Measurements from ENCODE around the gene MRPL52.

The MRPL52 gene

GRCh38 chr14:22856428-22856827 lies 26.7 kb downstream of the MRPL52 start:
- POLR2A ChIA-PET = no interaction called here
- TF ChIP-seq ZNF777 (tag by site-specific recombination; IDR thresholded peaks at IDR 0.05; ENCODE audit: borderline replicate concordance) (no peak), ZFP3 (tag by site-specific recombination; IDR thresholded peaks at IDR 0.05; ENCODE audit: low read depth) (no peak), ZNF518A (tag by site-specific recombination; conservative IDR thresholded peaks at IDR 0.05; ENCODE audit: low read depth) (no peak), ZEB2 (tag by site-specific recombination; IDR thresholded peaks at IDR 0.05) (no peak), ZNF561 (tag by site-specific recombination; IDR thresholded peaks at IDR 0.05; ENCODE audit: borderline replicate concordance) (no peak), ZNF391 (tag by site-specific recombination; IDR thresholded peaks at IDR 0.05; ENCODE audit: borderline replicate concordance, low read depth) (no peak), AEBP2 (tag by site-specific recombination; IDR thresholded peaks at IDR 0.05; ENCODE audit: borderline replicate concordance) (no peak), ZNF132 (tag by site-specific recombination; IDR thresholded peaks at IDR 0.05; ENCODE audit: borderline replicate concordance) (no peak), ZNF621 (tag by site-specific recombination; IDR thresholded peaks at IDR 0.05) (no peak), ZNF514 (tag by site-specific recombination; IDR thresholded peaks at IDR 0.05) (no peak), PRDM10 (tag by site-specific recombination; IDR thresholded peaks at IDR 0.05) (no peak), SALL2 (tag by site-specific recombination; IDR thresholded peaks at IDR 0.05; ENCODE audit: borderline replicate concordance) (no peak), ZNF529 (tag by site-specific recombination; IDR thresholded peaks at IDR 0.05; ENCODE audit: insufficient replicate concordance) (no peak), ZNF791 (tag by site-specific recombination; IDR thresholded peaks at IDR 0.05) (no peak), ZSCAN5A (tag by site-specific recombination; IDR thresholded peaks at IDR 0.05) (no peak), ZNF350 (tag by site-specific recombination; IDR thresholded peaks at IDR 0.05) (no peak)
- TF ChIP-seq, protein P1, sequence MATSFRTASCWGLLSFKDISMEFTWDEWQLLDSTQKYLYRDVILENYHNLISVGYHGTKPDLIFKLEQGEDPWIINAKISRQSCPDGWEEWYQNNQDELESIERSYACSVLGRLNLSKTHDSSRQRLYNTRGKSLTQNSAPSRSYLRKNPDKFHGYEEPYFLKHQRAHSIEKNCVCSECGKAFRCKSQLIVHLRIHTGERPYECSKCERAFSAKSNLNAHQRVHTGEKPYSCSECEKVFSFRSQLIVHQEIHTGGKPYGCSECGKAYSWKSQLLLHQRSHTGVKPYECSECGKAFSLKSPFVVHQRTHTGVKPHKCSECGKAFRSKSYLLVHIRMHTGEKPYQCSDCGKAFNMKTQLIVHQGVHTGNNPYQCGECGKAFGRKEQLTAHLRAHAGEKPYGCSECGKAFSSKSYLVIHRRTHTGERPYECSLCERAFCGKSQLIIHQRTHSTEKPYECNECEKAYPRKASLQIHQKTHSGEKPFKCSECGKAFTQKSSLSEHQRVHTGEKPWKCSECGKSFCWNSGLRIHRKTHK (tag by site-specific recombination; IDR thresholded peaks at IDR 0.05) = no peak
- TF ChIP-seq, protein P2, sequence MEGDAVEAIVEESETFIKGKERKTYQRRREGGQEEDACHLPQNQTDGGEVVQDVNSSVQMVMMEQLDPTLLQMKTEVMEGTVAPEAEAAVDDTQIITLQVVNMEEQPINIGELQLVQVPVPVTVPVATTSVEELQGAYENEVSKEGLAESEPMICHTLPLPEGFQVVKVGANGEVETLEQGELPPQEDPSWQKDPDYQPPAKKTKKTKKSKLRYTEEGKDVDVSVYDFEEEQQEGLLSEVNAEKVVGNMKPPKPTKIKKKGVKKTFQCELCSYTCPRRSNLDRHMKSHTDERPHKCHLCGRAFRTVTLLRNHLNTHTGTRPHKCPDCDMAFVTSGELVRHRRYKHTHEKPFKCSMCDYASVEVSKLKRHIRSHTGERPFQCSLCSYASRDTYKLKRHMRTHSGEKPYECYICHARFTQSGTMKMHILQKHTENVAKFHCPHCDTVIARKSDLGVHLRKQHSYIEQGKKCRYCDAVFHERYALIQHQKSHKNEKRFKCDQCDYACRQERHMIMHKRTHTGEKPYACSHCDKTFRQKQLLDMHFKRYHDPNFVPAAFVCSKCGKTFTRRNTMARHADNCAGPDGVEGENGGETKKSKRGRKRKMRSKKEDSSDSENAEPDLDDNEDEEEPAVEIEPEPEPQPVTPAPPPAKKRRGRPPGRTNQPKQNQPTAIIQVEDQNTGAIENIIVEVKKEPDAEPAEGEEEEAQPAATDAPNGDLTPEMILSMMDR (tag by site-specific recombination; IDR thresholded peaks at IDR 0.05) = no peak
- TF ChIP-seq, protein P3, sequence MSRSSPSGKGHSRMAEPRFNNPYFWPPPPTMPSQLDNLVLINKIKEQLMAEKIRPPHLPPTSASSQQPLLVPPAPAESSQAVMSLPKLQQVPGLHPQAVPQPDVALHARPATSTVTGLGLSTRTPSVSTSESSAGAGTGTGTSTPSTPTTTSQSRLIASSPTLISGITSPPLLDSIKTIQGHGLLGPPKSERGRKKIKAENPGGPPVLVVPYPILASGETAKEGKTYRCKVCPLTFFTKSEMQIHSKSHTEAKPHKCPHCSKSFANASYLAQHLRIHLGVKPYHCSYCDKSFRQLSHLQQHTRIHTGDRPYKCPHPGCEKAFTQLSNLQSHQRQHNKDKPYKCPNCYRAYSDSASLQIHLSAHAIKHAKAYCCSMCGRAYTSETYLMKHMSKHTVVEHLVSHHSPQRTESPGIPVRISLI (tag by site-specific recombination; IDR thresholded peaks at IDR 0.05) = no peak

More at GRCh38 chr14:22856428-22856827, 26.7 kb downstream of the MRPL52 start:
- CTCF ChIA-PET = interaction anchor here (0.6 to 4.2 kb wide), 4 partner anchors 44 to 196 kb away, joined by 3 to 34 read pairs (median 6); no protein-coding TSS in a partner anchor
- H3K36me3 ChIP-seq (ENCODE audit: control insufficient read depth in 2 of 2, insufficient read depth in 1 of 2, low read length in 2 of 2) = no peaks in the 10 kb centered on the region
- no peaks in the 10 kb centered on the region for H3K9me3 ChIP-seq (ENCODE audit: control insufficient read depth, insufficient read depth, low read depth, low read length)
- no peak overlapping the region for H3K4me3 ChIP-seq (ENCODE audit: low read depth, low read length)
- no peak overlapping the region for H3K27ac ChIP-seq (ENCODE audit: extremely low read depth, low read depth, low read length)
- H3K4me1 ChIP-seq (ENCODE audit: control insufficient read depth, insufficient read depth, low read length) = no peaks in the 10 kb centered on the region
